HepG2 (cell line): ENCODE results near the gene SCN9A. TPM values are rescaled to one million over a fixed set of nuclear protein-coding genes. Genes with fewer than 3 reads are reported as not detected.
A peak's percentile ranks its signal among the peaks of the same experiment; 100 is the strongest.

Experiments used
- CBFB ChIP-seq: sonication (generic); formaldehyde crosslinking; IDR thresholded peaks from 2 replicates; pipeline ENCODE4 v1.4.0; 2020; ENCODE audit warnings: missing genetic modification reagents
- ELF4 ChIP-seq: sonication (generic); formaldehyde crosslinking; IDR thresholded peaks from 2 replicates; pipeline ENCODE4 v1.5.0; 2020; ENCODE audit warnings: missing genetic modification reagents, mild to moderate bottlenecking, moderate library complexity, borderline replicate concordance
- FOSL2 ChIP-seq: sonication (generic); formaldehyde crosslinking; IDR thresholded peaks from 2 replicates; pipeline ENCODE4 v1.4.0; 2020; ENCODE audit warnings: missing genetic modification reagents
- FOXA1 ChIP-seq, 2 experiments: fragments of 450-650 bp in 1 of 2; sonication (generic) in 1 of 2; formaldehyde crosslinking in 1 of 2; IDR thresholded peaks; 2 replicates each; pipeline versions ENCODE4 v1.4.0 to v1.6.1; 2016 to 2020; ENCODE audit warnings: missing genetic modification reagents in 1 of 2
- HES4 ChIP-seq: sonication (generic); formaldehyde crosslinking; IDR thresholded peaks from 2 replicates; pipeline ENCODE4 v1.9.0; 2021; ENCODE audit warnings: mild to moderate bottlenecking, missing genetic modification reagents, borderline replicate concordance
- KAT2B ChIP-seq: fragments of 150-350 bp; IDR thresholded peaks from 2 replicates; pipeline ENCODE4 v1.6.1; 2014; ENCODE audit warnings: low read depth, low read length, borderline replicate concordance
- LCORL ChIP-seq, 2 experiments: fragments of 450-650 bp in 1 of 2; sonication (generic) in 1 of 2; formaldehyde crosslinking in 1 of 2; IDR thresholded peaks; 2 replicates each; pipeline versions ENCODE4 v1.5.0 to v1.6.1; 2017 to 2020; ENCODE audit warnings: antibody characterized with exemption in 1 of 2, missing genetic modification reagents in 1 of 2
- MBD4 ChIP-seq: IDR thresholded peaks from 2 replicates; pipeline ENCODE4 v1.6.1; 2012; ENCODE audit warnings: low read length, inconsistent platforms, borderline replicate concordance
- PHB2 ChIP-seq: fragments of 450-650 bp; IDR thresholded peaks from 2 replicates; pipeline ENCODE4 v1.6.1; 2018; ENCODE audit not compliant: partially characterized antibody
- PLSCR1 ChIP-seq: sonication (generic); formaldehyde crosslinking; IDR thresholded peaks from 2 replicates; pipeline ENCODE4 v1.5.0; 2020; ENCODE audit warnings: missing genetic modification reagents, mild to moderate bottlenecking, borderline replicate concordance
- RNF2 ChIP-seq: fragments of 450-650 bp; conservative IDR thresholded peaks from 2 replicates; pipeline ENCODE4 v1.6.1; 2016; ENCODE audit warnings: low read depth
- RXRB ChIP-seq: IDR thresholded peaks from 2 replicates; pipeline ENCODE4 v1.6.1; 2016; ENCODE audit warnings: borderline replicate concordance, missing genetic modification reagents, missing compliant biosample characterization
- SOX13 ChIP-seq, 3 experiments: fragments of 450-650 bp in 1 of 3; sonication (generic) in 1 of 3; formaldehyde crosslinking in 1 of 3; IDR thresholded peaks in 2 of 3; conservative IDR thresholded peaks in 1 of 3; 2 replicates each; pipeline versions ENCODE4 v1.5.0 to v1.6.1; 2016 to 2020; ENCODE audit warnings: antibody characterized with exemption in 1 of 3, mild to moderate bottlenecking in 1 of 3, missing compliant biosample characterization in 1 of 3, missing genetic modification reagents in 1 of 3, moderate library complexity in 1 of 3
- TFDP2 ChIP-seq: sonication (generic); formaldehyde crosslinking; IDR thresholded peaks from 2 replicates; pipeline ENCODE4 v1.4.0; 2020; ENCODE audit warnings: missing genetic modification reagents
- ZFP91 ChIP-seq: sonication (generic); formaldehyde crosslinking; IDR thresholded peaks from 2 replicates; pipeline ENCODE4 v1.9.0; 2022; ENCODE audit warnings: missing genetic modification reagents, mild to moderate bottlenecking, borderline replicate concordance
- ZNF20 ChIP-seq: sonication (generic); formaldehyde crosslinking; IDR thresholded peaks from 2 replicates; pipeline ENCODE4 v1.4.0; 2020; ENCODE audit warnings: mild to moderate bottlenecking, moderate library complexity, missing genetic modification reagents
- ZNF710 ChIP-seq: sonication (generic); formaldehyde crosslinking; IDR thresholded peaks from 2 replicates; pipeline ENCODE4 v1.5.0; 2020; ENCODE audit warnings: mild to moderate bottlenecking, missing genetic modification reagents, borderline replicate concordance
- ZNF775 ChIP-seq: sonication (generic); formaldehyde crosslinking; IDR thresholded peaks from 2 replicates; pipeline ENCODE4 v1.4.0; 2020; ENCODE audit warnings: missing genetic modification reagents, mild to moderate bottlenecking, moderate library complexity, borderline replicate concordance
- ZNF777 ChIP-seq: sonication (generic); formaldehyde crosslinking; IDR thresholded peaks from 2 replicates; pipeline ENCODE4 v1.4.0; 2020; ENCODE audit warnings: missing genetic modification reagents
- polyA plus RNA-seq, 8 experiments: library from polyadenylated mRNA; depleted of rRNA in 3 of 8; stranded (reverse) in 7 of 8; unstranded in 1 of 8; fragments of >200 nt; fragmentation: Illumina TruSeq in 4 of 8; extraction: Trizol in 4 of 8; gene quantifications; 2 replicates each; pipeline versions ENCODE4 v1.2.1 to v1.2.3, GENCODE V29; 2011 to 2016; ENCODE audit warnings: low read depth in 4 of 8, missing spikeins in 1 of 8, mixed read lengths in 1 of 8; ENCODE audit not compliant: insufficient read depth in 1 of 8
- total RNA-seq, 5 experiments: library from RNA; depleted of rRNA; stranded (reverse); fragments of >200 nt; fragmentation: Illumina TruSeq; extraction: Trizol; gene quantifications; 2 replicates each; pipeline ENCODE4 v1.2.3, GENCODE V29; 2016; ENCODE audit warnings: low read depth in 1 of 5
- TF ChIP-seq, protein P1 (sequence below): sonication (generic); formaldehyde crosslinking; IDR thresholded peaks from 2 replicates; pipeline ENCODE4 v1.5.0; 2020; ENCODE audit warnings: mild to moderate bottlenecking, missing genetic modification reagents

Gene SCN9A
- total and polyA plus RNA-seq, 2 of the 13 experiments (the other 11 are each of a cell fraction or from before 2014, with no cell fraction given): 15.3 to 24.3 TPM

GRCh38 chr2:166230024-166230723 is 145.6 kb downstream of the SCN9A start (continued):
- TF ChIP-seq, protein P1, sequence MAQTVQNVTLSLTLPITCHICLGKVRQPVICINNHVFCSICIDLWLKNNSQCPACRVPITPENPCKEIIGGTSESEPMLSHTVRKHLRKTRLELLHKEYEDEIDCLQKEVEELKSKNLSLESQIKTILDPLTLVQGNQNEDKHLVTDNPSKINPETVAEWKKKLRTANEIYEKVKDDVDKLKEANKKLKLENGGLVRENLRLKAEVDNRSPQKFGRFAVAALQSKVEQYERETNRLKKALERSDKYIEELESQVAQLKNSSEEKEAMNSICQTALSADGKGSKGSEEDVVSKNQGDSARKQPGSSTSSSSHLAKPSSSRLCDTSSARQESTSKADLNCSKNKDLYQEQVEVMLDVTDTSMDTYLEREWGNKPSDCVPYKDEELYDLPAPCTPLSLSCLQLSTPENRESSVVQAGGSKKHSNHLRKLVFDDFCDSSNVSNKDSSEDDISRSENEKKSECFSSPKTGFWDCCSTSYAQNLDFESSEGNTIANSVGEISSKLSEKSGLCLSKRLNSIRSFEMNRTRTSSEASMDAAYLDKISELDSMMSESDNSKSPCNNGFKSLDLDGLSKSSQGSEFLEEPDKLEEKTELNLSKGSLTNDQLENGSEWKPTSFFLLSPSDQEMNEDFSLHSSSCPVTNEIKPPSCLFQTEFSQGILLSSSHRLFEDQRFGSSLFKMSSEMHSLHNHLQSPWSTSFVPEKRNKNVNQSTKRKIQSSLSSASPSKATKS (CRISPR knock-in tag): peak; percentile 74
- TF ChIP-seq FOSL2 (CRISPR knock-in tag): peak; percentile 59
- TF ChIP-seq LCORL (IDR thresholded peaks at IDR 0.05): peak; percentile 88
- TF ChIP-seq LCORL (CRISPR knock-in tag; IDR thresholded peaks at IDR 0.05): peak; percentile 80
- no peak for TF ChIP-seq HES4
- TF ChIP-seq FOXA1 (IDR thresholded peaks at IDR 0.05): no peak
- 0 out of 2 replicates have a peak, but pooled peaks have one; percentile 4 for TF ChIP-seq FOXA1 (CRISPR knock-in tag; IDR thresholded peaks at IDR 0.05)
- no peak for TF ChIP-seq ZNF777 (CRISPR knock-in tag)
- 0 out of 2 replicates have a peak, but pooled peaks have one; percentile 15 for TF ChIP-seq TFDP2
- peak; percentile 89; the same call in 1 of the 2 replicates for TF ChIP-seq MBD4
- TF ChIP-seq ZNF710: peak; percentile 97
- TF ChIP-seq ZNF20: no peak
- no peak for TF ChIP-seq RNF2
- TF ChIP-seq PLSCR1 (CRISPR knock-in tag): no peak; the same call in 1 of the 2 replicates
- TF ChIP-seq CBFB (CRISPR knock-in tag): no peak
- TF ChIP-seq SOX13 (IDR thresholded peaks at IDR 0.05): peak; percentile 32; the same call in 1 of the 2 replicates
- TF ChIP-seq SOX13 (CRISPR knock-in tag; conservative IDR thresholded peaks at IDR 0.05 in 1 of 2, IDR thresholded peaks at IDR 0.05 in 1 of 2): peak in 1 of 2 experiments; percentile 88; a peak in 2 of 4 replicates
- no peak for TF ChIP-seq KAT2B
- no peak; the same call in 1 of the 2 replicates for TF ChIP-seq ZFP91 (CRISPR knock-in tag)
- TF ChIP-seq PHB2: no peak
- peak; percentile 91; the same call in 1 of the 2 replicates for TF ChIP-seq ELF4 (CRISPR knock-in tag)
- peak; percentile 99 for TF ChIP-seq RXRB
- no peak for TF ChIP-seq ZNF775 (CRISPR knock-in tag)
